PFSK-1 (cell line): Measurements from ENCODE around the gene TMEM138.

Experiments used
- FOXP2 ChIP-seq: optimal IDR thresholded peaks from 2 replicates; pipeline ENCODE3; 2011; ENCODE audit warnings: borderline replicate concordance, control low read depth, inconsistent platforms; ENCODE audit not compliant: insufficient read depth; ENCODE audit errors: extremely low read length, extremely low read depth
- POLR2AphosphoS5 ChIP-seq: IDR thresholded peaks from 2 replicates; pipeline ENCODE4 v1.6.1; 2012; ENCODE audit warnings: low read depth, mild to moderate bottlenecking, control low read depth, low read length, moderate library complexity
- REST ChIP-seq, 2 experiments: IDR thresholded peaks; 2 replicates each; pipeline versions ENCODE4 v1.6.1 to v1.8.0; 2011 to 2012; ENCODE audit warnings: low read depth in 2 of 2, low read length in 2 of 2, control low read depth in 1 of 2, inconsistent platforms in 1 of 2, mild to moderate bottlenecking in 1 of 2, moderate library complexity in 1 of 2; ENCODE audit not compliant: insufficient read depth in 1 of 2
- SIN3A ChIP-seq: IDR thresholded peaks from 2 replicates; pipeline ENCODE4 v1.6.1; 2012; ENCODE audit warnings: mild to moderate bottlenecking, low read length, moderate library complexity, borderline replicate concordance; ENCODE audit not compliant: insufficient read depth
- TAF1 ChIP-seq: IDR thresholded peaks from 2 replicates; pipeline ENCODE4 v1.6.1; 2012; ENCODE audit warnings: low read length, control low read depth, borderline replicate concordance; ENCODE audit not compliant: insufficient read depth

Gene TMEM138

GRCh38 chr11:61328351-61328750, 33.8 kb upstream of the TMEM138 start:
- TF ChIP-seq TAF1 (no peak), REST (IDR thresholded peaks at IDR 0.05; ENCODE audit: insufficient read depth in 1 of 2, low read depth in 2 of 2, low read length in 2 of 2) (no peak), FOXP2 (no peak), POLR2AphosphoS5 (no peak), SIN3A (no peak)

GRCh38 chr11:61329871-61330270, 32.3 kb upstream of the TMEM138 start:
- TF ChIP-seq TAF1 (no peak), SIN3A (no peak), REST (IDR thresholded peaks at IDR 0.05; ENCODE audit: insufficient read depth in 1 of 2, low read depth in 2 of 2, low read length in 2 of 2) (no peak), FOXP2 (no peak), POLR2AphosphoS5 (no peak)

GRCh38 chr11:61331651-61332050, 30.5 kb upstream of the TMEM138 start:
- TF ChIP-seq POLR2AphosphoS5, result no peak
- no peak for TF ChIP-seq SIN3A
- TF ChIP-seq TAF1, result no peak
- no peak for TF ChIP-seq REST (IDR thresholded peaks at IDR 0.05; ENCODE audit: insufficient read depth in 1 of 2, low read depth in 2 of 2, low read length in 2 of 2)
- TF ChIP-seq FOXP2, result no peak

GRCh38 chr11:61332281-61332796, 29.8 kb upstream of the TMEM138 start:
- TF ChIP-seq TAF1 (no peak), FOXP2 (no peak), POLR2AphosphoS5 (no peak), SIN3A (no peak), REST (IDR thresholded peaks at IDR 0.05; ENCODE audit: insufficient read depth in 1 of 2, low read depth in 2 of 2, low read length in 2 of 2) (no peak)
